HEK293T (cell line): Measurements from ENCODE around the gene IRF2BPL.
A peak's percentile ranks its signal among the peaks of the same experiment; 100 is the strongest.

Experiments used
- CTCF ChIA-PET: fragments of 350-600 bp; formaldehyde crosslinking; extraction: SDS; loops from one replicate; lab custom pipeline; 2021; ENCODE audit warnings: antibody characterized with exemption, inconsistent platforms; lab: Yijun Ruan, JAX
- POLR2A ChIA-PET: fragments of 350-600 bp; formaldehyde crosslinking; extraction: SDS; loops from one replicate; lab custom pipeline; 2020; ENCODE audit warnings: antibody characterized with exemption, inconsistent platforms; lab: Yijun Ruan, JAX
- DNase-seq: peaks from one replicate; pipeline ENCODE4 v3.0.0; 2012; ENCODE audit warnings: mixed read lengths; ENCODE audit errors: extremely low spot score
- ARNT ChIP-seq: fragments of 450-650 bp; IDR thresholded peaks from 2 replicates; pipeline ENCODE4 v1.6.1; 2017; ENCODE audit warnings: mild to moderate bottlenecking
- BHLHE40 ChIP-seq: fragments of 450-650 bp; IDR thresholded peaks from 2 replicates; pipeline ENCODE4 v1.6.1; 2016; ENCODE audit warnings: mild to moderate bottlenecking, moderate library complexity, borderline replicate concordance
- CTBP1 ChIP-seq: fragments of 450-650 bp; IDR thresholded peaks from 2 replicates; pipeline ENCODE4 v1.6.1; 2016; ENCODE audit warnings: borderline replicate concordance
- ELF4 ChIP-seq: fragments of 450-650 bp; IDR thresholded peaks from 2 replicates; pipeline ENCODE4 v1.6.1; 2017; ENCODE audit warnings: antibody characterized with exemption
- FOXA1 ChIP-seq: fragments of 450-650 bp; IDR thresholded peaks from 2 replicates; pipeline ENCODE4 v1.6.1; 2016; ENCODE audit warnings: mild to moderate bottlenecking
- FOXK2 ChIP-seq: fragments of 450-650 bp; IDR thresholded peaks from 2 replicates; pipeline ENCODE4 v1.6.1; 2016; ENCODE audit warnings: mild to moderate bottlenecking
- FOXM1 ChIP-seq: fragments of 450-650 bp; IDR thresholded peaks from 2 replicates; pipeline ENCODE4 v1.6.1; 2017; ENCODE audit warnings: mild to moderate bottlenecking, borderline replicate concordance
- HDGF ChIP-seq: fragments of 450-650 bp; IDR thresholded peaks from 2 replicates; pipeline ENCODE4 v1.6.1; 2017; ENCODE audit warnings: antibody characterized with exemption, borderline replicate concordance
- L3MBTL2 ChIP-seq: fragments of 450-650 bp; conservative IDR thresholded peaks from 2 replicates; pipeline ENCODE4 v1.6.1; 2016; ENCODE audit warnings: mild to moderate bottlenecking
- LEF1 ChIP-seq: fragments of 450-650 bp; IDR thresholded peaks from 2 replicates; pipeline ENCODE4 v1.6.1; 2017; ENCODE audit warnings: mild to moderate bottlenecking, borderline replicate concordance
- NFRKB ChIP-seq: fragments of 450-650 bp; IDR thresholded peaks from 2 replicates; pipeline ENCODE4 v1.6.1; 2016; ENCODE audit warnings: mild to moderate bottlenecking, moderate library complexity
- SP1 ChIP-seq: fragments of 450-650 bp; IDR thresholded peaks from 2 replicates; pipeline ENCODE4 v1.6.1; 2017
- SUZ12 ChIP-seq: fragments of 450-650 bp; IDR thresholded peaks from 2 replicates; pipeline ENCODE4 v1.6.1; 2016; ENCODE audit warnings: mild to moderate bottlenecking
- TARDBP ChIP-seq: fragments of 450-650 bp; IDR thresholded peaks from 2 replicates; pipeline ENCODE4 v1.6.1; 2016
- ZNF384 ChIP-seq: fragments of 450-650 bp; IDR thresholded peaks from 2 replicates; pipeline ENCODE4 v1.6.1; 2016
- TF ChIP-seq, protein P1 (sequence below): fragments of 450-650 bp; IDR thresholded peaks from 2 replicates; pipeline ENCODE4 v1.6.1; 2016

The IRF2BPL gene

DNA sequence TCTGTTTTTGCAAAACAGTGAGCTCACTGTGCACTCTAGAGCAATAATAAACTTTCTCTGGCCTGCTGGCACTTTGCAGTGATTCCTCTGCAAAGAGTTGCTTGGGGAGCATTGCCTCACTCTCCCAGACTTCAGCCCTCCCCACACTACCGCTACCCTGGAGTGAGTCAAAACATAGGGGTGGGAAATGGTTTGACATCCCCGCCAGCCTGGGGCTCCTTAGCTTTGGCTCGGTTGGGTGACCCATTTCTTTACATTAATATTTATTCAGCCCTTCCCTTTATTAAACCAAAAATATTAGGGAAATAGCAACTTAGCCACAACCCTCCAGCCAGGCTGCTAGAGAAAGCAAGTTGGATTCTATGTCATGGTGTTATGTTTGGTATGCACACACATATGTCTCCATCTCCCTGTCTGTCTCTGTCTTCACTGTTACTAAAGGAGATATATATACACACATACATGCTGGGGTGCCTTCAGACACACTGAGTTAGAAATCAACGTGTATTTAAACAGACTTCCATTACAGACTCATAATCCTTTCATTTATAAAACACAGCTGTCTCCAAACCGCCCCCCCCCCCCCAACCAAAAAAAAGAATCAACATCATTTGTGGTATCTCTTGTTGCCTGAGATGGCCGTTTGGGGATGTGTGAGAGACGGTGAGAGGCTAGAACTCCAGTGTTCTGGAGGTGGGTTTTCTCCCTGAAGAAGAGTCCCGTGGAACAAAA is 3.4 kb upstream of the IRF2BPL start:
- TF ChIP-seq LEF1 = no peak
- no peak for TF ChIP-seq NFRKB
- TF ChIP-seq, protein P1, sequence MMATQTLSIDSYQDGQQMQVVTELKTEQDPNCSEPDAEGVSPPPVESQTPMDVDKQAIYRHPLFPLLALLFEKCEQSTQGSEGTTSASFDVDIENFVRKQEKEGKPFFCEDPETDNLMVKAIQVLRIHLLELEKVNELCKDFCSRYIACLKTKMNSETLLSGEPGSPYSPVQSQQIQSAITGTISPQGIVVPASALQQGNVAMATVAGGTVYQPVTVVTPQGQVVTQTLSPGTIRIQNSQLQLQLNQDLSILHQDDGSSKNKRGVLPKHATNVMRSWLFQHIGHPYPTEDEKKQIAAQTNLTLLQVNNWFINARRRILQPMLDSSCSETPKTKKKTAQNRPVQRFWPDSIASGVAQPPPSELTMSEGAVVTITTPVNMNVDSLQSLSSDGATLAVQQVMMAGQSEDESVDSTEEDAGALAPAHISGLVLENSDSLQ = no peak
- TF ChIP-seq FOXK2 = no peak
- TF ChIP-seq HDGF = no peak
- TF ChIP-seq ARNT = no peak
- TF ChIP-seq TARDBP = no peak
- no peak for TF ChIP-seq FOXM1
- ChIA-PET CTCF (interaction anchor here (0.6 to 0.8 kb wide), 3 partner anchors 21 to 114 kb away, joined by 3 to 4 read pairs (median 3); no protein-coding TSS in a partner anchor), POLR2A (interaction anchor here (0.9 to 8.8 kb wide), 5 partner anchors 8 to 76 kb away, joined by 3 to 94 read pairs (median 4); no protein-coding TSS in a partner anchor)
- no peak for DNase-seq

DNA sequence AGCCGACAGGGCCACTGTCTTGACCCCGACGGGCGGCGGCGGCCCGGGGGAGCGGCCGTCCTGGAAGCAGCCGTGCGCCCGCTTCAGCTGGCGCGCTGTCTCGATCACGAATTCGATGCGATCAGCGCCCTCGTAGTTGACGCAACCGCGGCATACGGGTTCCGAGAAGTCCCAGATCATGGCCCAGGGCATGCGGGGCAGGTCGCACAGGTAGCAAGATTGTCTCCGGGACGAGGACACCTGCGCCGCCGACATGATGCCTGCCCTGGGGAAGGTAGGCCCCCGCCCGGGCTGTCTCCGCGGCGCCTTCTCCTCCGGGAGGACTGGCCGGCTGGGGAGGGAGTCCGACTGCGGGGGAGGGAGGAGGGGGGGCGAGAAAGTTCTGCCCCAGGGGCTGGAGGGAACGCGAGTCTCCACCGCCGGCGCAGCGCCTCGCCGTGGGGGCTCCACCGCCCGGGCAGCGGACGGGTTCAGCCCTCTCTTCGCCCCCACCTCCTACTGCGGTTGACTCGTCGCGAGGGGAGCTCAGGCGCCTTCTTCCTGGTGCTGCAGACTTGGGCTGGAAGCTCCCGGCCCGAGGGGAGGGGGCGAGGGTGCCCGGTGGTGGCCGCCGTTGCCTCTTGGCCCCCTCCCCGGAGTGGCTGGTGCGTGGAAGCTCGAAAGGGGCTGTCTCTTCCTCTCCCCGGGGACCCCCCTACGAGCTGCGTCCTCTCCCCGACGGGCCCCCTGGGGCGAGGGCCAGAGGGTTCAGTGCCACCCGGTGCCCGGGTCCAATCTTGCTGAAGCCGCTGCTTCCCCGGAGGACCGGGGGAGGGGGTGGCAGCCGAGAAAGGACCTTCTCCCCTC is 747 bp downstream of the IRF2BPL start:
- CTCF ChIA-PET = interaction anchor here (1.1 to 2.5 kb wide), 3 partner anchors 16 to 152 kb away, joined by 3 to 9 read pairs (median 3); no protein-coding TSS in a partner anchor
- peak; percentile 59 for DNase-seq
- POLR2A ChIA-PET = interaction anchor here (0.8 to 8.8 kb wide), 14 partner anchors 9 to 123 kb away, joined by 3 to 94 read pairs (median 5); no protein-coding TSS in a partner anchor
- TF ChIP-seq ELF4 (no peak), L3MBTL2 (peak; percentile 46), SUZ12 (no peak), ARNT (no peak)

DNA sequence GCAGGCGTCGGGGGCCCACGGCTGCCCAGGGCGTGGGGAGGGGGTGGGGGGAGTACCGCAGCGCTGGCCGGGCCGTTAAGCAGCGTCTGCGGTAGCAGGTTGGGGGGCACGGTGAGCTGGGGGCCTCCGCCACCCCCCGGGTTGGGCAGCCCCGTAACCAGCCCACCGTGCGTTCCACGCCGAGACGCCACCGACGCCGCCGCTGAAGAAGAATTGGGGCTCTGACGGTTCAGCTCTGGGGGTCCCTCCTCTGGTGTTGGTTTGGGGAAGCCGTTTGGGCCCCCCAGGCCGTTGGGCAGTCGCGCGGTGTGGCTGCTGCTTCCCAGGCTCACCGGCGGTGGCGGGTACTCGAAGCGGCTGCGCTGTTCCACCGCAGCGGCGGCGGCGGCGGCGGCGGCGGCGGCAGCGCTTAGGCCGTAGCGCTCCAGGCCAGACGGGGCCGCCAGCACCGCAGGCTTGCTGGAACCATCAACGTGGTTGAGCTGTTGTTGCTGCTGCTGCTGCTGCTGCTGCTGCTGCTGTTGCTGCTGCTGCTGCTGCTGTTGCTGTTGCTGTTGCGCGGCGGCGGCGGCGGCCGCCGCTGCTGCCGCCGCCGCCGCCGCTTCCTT is 1.5 kb downstream of the IRF2BPL start:
- POLR2A ChIA-PET = interaction anchor here (0.8 to 8.8 kb wide), 7 partner anchors 10 to 122 kb away, joined by 3 to 94 read pairs (median 6); no protein-coding TSS in a partner anchor
- CTCF ChIA-PET = interaction anchor here (1.1 to 1.2 kb wide), 2 partner anchors 17 to 79 kb away, joined by 3 read pairs; no protein-coding TSS in a partner anchor
- peak; percentile 61 for DNase-seq
- TF ChIP-seq LEF1 = no peak
- TF ChIP-seq ARNT = no peak
- TF ChIP-seq BHLHE40 = no peak
- TF ChIP-seq FOXM1 = no peak
- no peak for TF ChIP-seq ZNF384
- no peak for TF ChIP-seq FOXA1
- no peak for TF ChIP-seq L3MBTL2
- no peak for TF ChIP-seq SUZ12
- no peak for TF ChIP-seq HDGF
- TF ChIP-seq FOXK2 = no peak
- no peak for TF ChIP-seq CTBP1
- TF ChIP-seq ELF4 = no peak
- no peak for TF ChIP-seq TARDBP
- no peak for TF ChIP-seq NFRKB
- TF ChIP-seq, protein P1 = no peak
- no peak for TF ChIP-seq SP1

DNA sequence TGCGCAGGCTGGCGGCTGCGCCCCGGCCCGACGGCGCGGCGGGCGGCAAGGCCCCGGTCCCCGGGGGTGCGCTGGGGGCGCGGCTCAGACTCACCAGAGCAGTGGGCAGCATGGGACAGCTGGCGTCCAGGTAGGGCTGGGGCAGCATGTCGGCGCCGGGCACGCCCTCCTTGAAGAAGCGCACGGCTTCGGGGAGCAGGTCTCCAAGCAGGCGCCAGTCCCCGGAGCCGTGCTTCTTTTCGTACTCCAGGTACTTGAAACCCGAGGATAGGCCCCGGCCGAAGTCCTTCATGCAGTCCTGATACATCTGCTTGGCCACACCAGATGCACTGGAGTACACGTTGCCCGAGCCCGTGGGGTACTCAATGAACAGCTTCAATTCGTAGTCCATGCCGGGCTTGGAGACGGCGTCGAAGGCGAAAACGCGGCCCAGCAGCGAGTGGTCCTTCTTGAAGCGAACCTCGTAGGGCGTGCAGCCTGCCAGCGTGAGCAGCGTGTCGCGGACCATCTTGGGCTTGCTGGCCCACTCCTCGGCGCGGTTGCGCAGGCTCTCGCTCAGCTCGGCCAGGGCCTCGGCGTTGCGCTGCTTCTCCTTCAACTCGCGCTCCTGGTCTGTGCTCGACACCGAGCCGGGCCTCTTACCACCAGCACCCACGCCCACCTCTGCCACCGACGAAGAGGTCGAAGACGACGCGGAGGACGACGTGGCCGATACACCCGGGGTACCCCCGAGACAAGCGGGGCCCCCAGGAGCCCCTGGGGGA is 2.2 kb downstream of the IRF2BPL start:
- DNase-seq = no peak
- POLR2A ChIA-PET = interaction anchor here (1.7 to 8.8 kb wide), 4 partner anchors 10 to 106 kb away, joined by 6 to 94 read pairs (median 10); no protein-coding TSS in a partner anchor

More for the DNA sequence above, 2.2 kb downstream of the IRF2BPL start:
- TF ChIP-seq NFRKB (no peak), TARDBP (no peak), LEF1 (no peak), SUZ12 (no peak), ELF4 (no peak), HDGF (no peak), L3MBTL2 (no peak), FOXK2 (no peak), BHLHE40 (no peak), FOXA1 (no peak), FOXM1 (no peak), ARNT (no peak), SP1 (no peak), CTBP1 (no peak), ZNF384 (no peak)
- TF ChIP-seq, protein P1 = no peak
- CTCF ChIA-PET = interaction anchor here (1.1 kb wide), 1 partner anchor 79 kb away, joined by 3 read pairs; no protein-coding TSS in a partner anchor
